GM12878 (cell line): Measurements from ENCODE around the gene CERCAM. TPM values are rescaled to one million over a fixed set of nuclear protein-coding genes. Genes with fewer than 3 reads are reported as not detected.

Experiments used
- ATF3 ChIP-seq: IDR thresholded peaks from 2 replicates; pipeline ENCODE4 v1.6.1; 2011; ENCODE audit warnings: low read depth, mild to moderate bottlenecking, low read length, moderate library complexity, borderline replicate concordance; ENCODE audit errors: extremely low read depth
- BRCA1 ChIP-seq: IDR thresholded peaks from 2 replicates; pipeline ENCODE4 v1.6.1; 2011; ENCODE audit warnings: low read depth, low read length, improper control_type of control experiment
- CEBPB ChIP-seq, 2 experiments: fragments of 150-350 bp in 1 of 2; IDR thresholded peaks; 2 replicates each; pipeline ENCODE4 v1.6.1; 2012 to 2014; ENCODE audit warnings: low read depth in 2 of 2, low read length in 2 of 2, borderline replicate concordance in 1 of 2, inconsistent platforms in 1 of 2
- CHD1 ChIP-seq: IDR thresholded peaks from 2 replicates; pipeline ENCODE4 v1.6.1; 2012; ENCODE audit warnings: low read depth, low read length, improper control_type of control experiment
- IRF4 ChIP-seq: IDR thresholded peaks from 2 replicates; pipeline ENCODE4 v1.6.1; 2011; ENCODE audit warnings: low read depth, low read length
- KAT2A ChIP-seq: conservative IDR thresholded peaks from 2 replicates; pipeline ENCODE4 v1.6.1; 2011; ENCODE audit warnings: low read depth, low read length; ENCODE audit not compliant: control insufficient read depth
- LARP7 ChIP-seq: fragments of 450-650 bp; IDR thresholded peaks from 2 replicates; pipeline ENCODE4 v1.6.1; 2017; ENCODE audit warnings: mild to moderate bottlenecking
- MAX ChIP-seq: IDR thresholded peaks from 2 replicates; pipeline ENCODE4 v1.6.1; 2012; ENCODE audit warnings: low read depth, low read length, improper control_type of control experiment
- MYC ChIP-seq: IDR thresholded peaks from 2 replicates; pipeline ENCODE4 v1.6.1; 2011; ENCODE audit warnings: mild to moderate bottlenecking, low read length, moderate library complexity, inconsistent platforms; ENCODE audit not compliant: insufficient read depth, insufficient replicate concordance, insufficient read length, severe bottlenecking
- NFYB ChIP-seq: IDR thresholded peaks from 2 replicates; pipeline ENCODE4 v1.6.1; 2011; ENCODE audit warnings: low read depth, mild to moderate bottlenecking, low read length, improper control_type of control experiment, moderate library complexity; ENCODE audit not compliant: insufficient read depth
- NKRF ChIP-seq: fragments of 450-650 bp; conservative IDR thresholded peaks from 2 replicates; pipeline ENCODE4 v1.6.1; 2017; ENCODE audit warnings: mild to moderate bottlenecking, moderate library complexity
- PAX8 ChIP-seq: fragments of 450-650 bp; IDR thresholded peaks from 2 replicates; pipeline ENCODE4 v1.6.1; 2017; ENCODE audit warnings: mild to moderate bottlenecking, moderate library complexity
- RBBP5 ChIP-seq: fragments of 200-600 bp; sonication (generic); conservative IDR thresholded peaks from 2 replicates; pipeline ENCODE4 v1.6.1; 2016
- RELA ChIP-seq: fragments of 450-650 bp; IDR thresholded peaks from 2 replicates; pipeline ENCODE4 v1.8.0; 2014; ENCODE audit warnings: borderline replicate concordance; ENCODE audit not compliant: partially characterized antibody
- SIX5 ChIP-seq: IDR thresholded peaks from 2 replicates; pipeline ENCODE4 v1.6.1; 2011; ENCODE audit warnings: mild to moderate bottlenecking, low read depth, low read length, moderate library complexity; ENCODE audit not compliant: severe bottlenecking
- SREBF1 ChIP-seq: IDR thresholded peaks from 2 replicates; pipeline ENCODE4 v1.6.1; 2012; ENCODE audit warnings: mild to moderate bottlenecking, low read length
- SRF ChIP-seq, 2 experiments: IDR thresholded peaks; 2 replicates each; pipeline ENCODE4 v1.6.1; 2011; ENCODE audit warnings: low read depth in 2 of 2, low read length in 2 of 2, mild to moderate bottlenecking in 1 of 2, moderate library complexity in 1 of 2
- STAT1 ChIP-seq: fragments of 450-650 bp; conservative IDR thresholded peaks from 2 replicates; pipeline ENCODE4 v1.6.1; 2014; ENCODE audit warnings: antibody characterized with exemption, mild to moderate bottlenecking
- TARDBP ChIP-seq: IDR thresholded peaks from 2 replicates; pipeline ENCODE4 v1.6.1; 2016; ENCODE audit warnings: borderline replicate concordance
- TBL1XR1 ChIP-seq: IDR thresholded peaks from 2 replicates; pipeline ENCODE4 v1.6.1; 2012; ENCODE audit warnings: low read depth, low read length, improper control_type of control experiment
- ZBTB33 ChIP-seq: fragments of 450-650 bp; IDR thresholded peaks from 2 replicates; pipeline ENCODE4 v1.6.1; 2017; ENCODE audit warnings: mild to moderate bottlenecking
- ZBTB4 ChIP-seq: fragments of 450-650 bp; formaldehyde crosslinking; IDR thresholded peaks from 2 replicates; pipeline ENCODE4 v1.4.0; 2022; ENCODE audit warnings: mild to moderate bottlenecking, moderate library complexity
- ZNF207 ChIP-seq: fragments of 450-650 bp; IDR thresholded peaks from 2 replicates; pipeline ENCODE4 v1.6.1; 2014; ENCODE audit warnings: antibody characterized with exemption, mild to moderate bottlenecking, borderline replicate concordance
- ZNF217 ChIP-seq: fragments of 450-650 bp; IDR thresholded peaks from 2 replicates; pipeline ENCODE4 v1.6.1; 2017; ENCODE audit warnings: antibody characterized with exemption, mild to moderate bottlenecking
- polyA plus RNA-seq, 11 experiments: library from polyadenylated mRNA; depleted of rRNA in 4 of 11; unstranded in 6 of 11; stranded (reverse) in 5 of 11; fragments of >200 nt; fragmentation: Nextera tagmentation in 4 of 11; fragmentation: Illumina TruSeq in 1 of 11; extraction: Ambion mirVana in 4 of 11; extraction: Trizol in 1 of 11; gene quantifications; 1 replicate in 1 of 11; 2 replicates in 10 of 11; pipeline versions ENCODE4 v1.2.1 to v1.2.3, GENCODE V29; 2011 to 2016; ENCODE audit warnings: inconsistent platforms in 2 of 11, missing spikeins in 2 of 11, low read depth in 1 of 11
- total RNA-seq, 4 experiments: library from RNA; depleted of rRNA in 3 of 4; stranded (reverse); fragments of >200 nt in 3 of 4; fragmentation: Illumina TruSeq in 1 of 4; extraction: Trizol in 1 of 4; gene quantifications; 2 replicates each; pipeline versions ENCODE4 v1.2.1 to v1.2.3, GENCODE V29; 2013 to 2021

Gene CERCAM
- total and polyA plus RNA-seq, 10 of the 15 experiments (the other 5 are each of a cell fraction or from before 2014, with no cell fraction given), result 0.05 to 6.7 (median 0.71) TPM

GRCh38 chr9:128420060-128420650 lies 502 bp upstream of the CERCAM start (continued):
- TF ChIP-seq RELA (peak; percentile 56), ZBTB33 (no peak), SRF (IDR thresholded peaks at IDR 0.05; ENCODE audit: low read depth in 2 of 2, low read length in 2 of 2) (no peak), BRCA1 (no peak), CEBPB (IDR thresholded peaks at IDR 0.05; ENCODE audit: borderline replicate concordance in 1 of 2, low read depth in 2 of 2, low read length in 2 of 2) (no peak), SREBF1 (no peak), NKRF (peak; percentile 37), SIX5 (no peak), STAT1 (0 out of 2 replicates have a peak, but pooled peaks have one; percentile 78), LARP7 (peak; percentile 82), NFYB (no peak), IRF4 (no peak), ZNF207 (peak; percentile 85), KAT2A (no peak), ATF3 (no peak), CHD1 (no peak), TARDBP (no peak), RBBP5 (no peak), PAX8 (no peak), TBL1XR1 (no peak), ZBTB4 (CRISPR knock-in tag) (no peak), MYC (no peak), MAX (no peak; the same call in 1 of the 2 replicates), ZNF217 (peak; percentile 55; the same call in 1 of the 2 replicates)
